Body of pancreas (tissue), 4 donors: ENCODE measurements around the gene SMTNL2. TPM values are rescaled to one million over a fixed set of nuclear protein-coding genes. Genes with fewer than 3 reads are reported as not detected.

Experiments used
- ATAC-seq: fragments of 150-250 bp; one replicate; pipeline ENCODE4 v1.9.1; 2016
- DNase-seq, 4 donors: peaks; one replicate each; pipeline ENCODE4 v3.0.0-alpha.2; 2019
- H3K27ac ChIP-seq, 4 donors: fragments of 200-600 bp; sonication (generic); 1 replicate in 3 of 4; 2 replicates in 1 of 4; pipeline versions ENCODE4 v1.5.1 to v1.6.1; 2016 to 2019; ENCODE audit warnings: mild to moderate bottlenecking in 1 of 4, mixed read lengths in 1 of 4, moderate library complexity in 1 of 4
- H3K27me3 ChIP-seq, 2 donors: fragments of 200-600 bp; sonication (generic); one replicate each; pipeline ENCODE4 v1.6.0; 2016; ENCODE audit warnings: mild to moderate bottlenecking in 1 of 2
- H3K36me3 ChIP-seq, 2 donors: fragments of 200-600 bp; sonication (generic); replicated peaks in 1 of 2; 2 replicates each; pipeline ENCODE4 v1.5.1; 2016; ENCODE audit warnings: low read depth in 2 of 2; ENCODE audit not compliant: insufficient read depth in 1 of 2
- H3K4me1 ChIP-seq: fragments of 200-600 bp; sonication (generic); one replicate; pipeline ENCODE4 v1.6.0; 2016
- H3K4me3 ChIP-seq, 2 donors: fragments of 200-600 bp; sonication (generic); 1 replicate in 1 of 2; 2 replicates in 1 of 2; pipeline ENCODE4 v1.5.1; 2016 to 2019
- H3K9me3 ChIP-seq, 3 donors: fragments of 200-600 bp; sonication (generic); 1 replicate in 2 of 3; 2 replicates in 1 of 3; pipeline ENCODE4 v1.5.1; 2016
- CTCF ChIP-seq, 7 experiments: fragments of 450-650 bp in 4 of 7; fragments of 200-600 bp in 3 of 7; sonication (generic) in 3 of 7; IDR thresholded peaks; one replicate each; pipeline ENCODE4 v1.5.1; 2016 to 2019; ENCODE audit warnings: antibody characterized with exemption in 7 of 7
- POLR2A ChIP-seq, 3 donors: fragments of 450-650 bp; IDR thresholded peaks; one replicate each; pipeline ENCODE4 v1.6.1; 2016; ENCODE audit warnings: antibody characterized with exemption in 3 of 3, mild to moderate bottlenecking in 2 of 3
- WGBS, 2 donors: methylation state at CpG; one replicate each; pipeline ENCODE4 v1.1.5; 2017; 5-methylcytosine and 5-hydroxymethylcytosine counted together
- intact Hi-C: fragments of 100-400 bp; cut with DNase I; formaldehyde crosslinking; loops from one replicate; pipeline ENCODE4 v1.15.1; 2023
- total RNA-seq, 2 donors: library from RNA; depleted of rRNA; stranded (reverse); fragments of >200 nt; gene quantifications; one replicate each; pipeline ENCODE4 v1.1.0, GENCODE V29; 2016

Gene SMTNL2
- total RNA-seq, 2 donors from 2014 or later: 0.33 to 0.78 TPM

- no peaks in the 10 kb centered on the region for H3K9me3 ChIP-seq
- DNase-seq (no peak), ATAC-seq (no peak)
- intact Hi-C loops: no loop called here
- TF ChIP-seq POLR2A (IDR thresholded peaks at IDR 0.05): no peak
- no peak for TF ChIP-seq CTCF (IDR thresholded peaks at IDR 0.05)
- WGBS, 2 donors: 40 to 78% methylated on average over 1 to 7 of the region's 7 CpGs
- H3K27me3 ChIP-seq: peaks cover 0 to 24% of the 10 kb centered on the region in 2 donors
- H3K4me1 ChIP-seq: peaks cover 16% of the 10 kb centered on the region
- no peaks in the 10 kb centered on the region for H3K36me3 ChIP-seq
- H3K4me3 ChIP-seq: no peak overlapping the region
- no peak overlapping the region for H3K27ac ChIP-seq
Measured at GRCh38 chr17:4585638-4585994, 1.3 kb downstream of the SMTNL2 start.

- ATAC-seq: no peak
- intact Hi-C loops: no loop called here
- H3K9me3 ChIP-seq: no peaks in the 10 kb centered on the region
- H3K4me1 ChIP-seq: peaks cover 16% of the 10 kb centered on the region
- 72 to 79% methylated on average over 9 of the region's 9 CpGs for WGBS, 2 donors
- H3K27ac ChIP-seq: no peak overlapping the region
- TF ChIP-seq CTCF (IDR thresholded peaks at IDR 0.05) (no peak), POLR2A (IDR thresholded peaks at IDR 0.05) (no peak)
- no peak overlapping the region for H3K4me3 ChIP-seq
- DNase-seq: no peak
- peaks cover 0 to 24% of the 10 kb centered on the region in 2 donors for H3K27me3 ChIP-seq
- H3K36me3 ChIP-seq: no peaks in the 10 kb centered on the region
Measured at GRCh38 chr17:4586043-4586442, 1.7 kb downstream of the SMTNL2 start.

- Histone ChIP-seq H3K9me3 (no peaks in the 10 kb centered on the region), H3K4me1 (peaks cover 16% of the 10 kb centered on the region), H3K4me3 (no peak overlapping the region), H3K36me3 (no peaks in the 10 kb centered on the region), H3K27ac (no peak overlapping the region), H3K27me3 (peaks cover 0 to 24% of the 10 kb centered on the region in 2 donors)
- no peak for DNase-seq
- no peak for ATAC-seq
- intact Hi-C loops: no loop called here
- TF ChIP-seq POLR2A (IDR thresholded peaks at IDR 0.05): no peak
- TF ChIP-seq CTCF (IDR thresholded peaks at IDR 0.05): no peak
- 89 to 100% methylated on average over 1 to 7 of the region's 7 CpGs for WGBS, 2 donors
Measured at GRCh38 chr17:4587195-4587594, 2.9 kb downstream of the SMTNL2 start.

DNA sequence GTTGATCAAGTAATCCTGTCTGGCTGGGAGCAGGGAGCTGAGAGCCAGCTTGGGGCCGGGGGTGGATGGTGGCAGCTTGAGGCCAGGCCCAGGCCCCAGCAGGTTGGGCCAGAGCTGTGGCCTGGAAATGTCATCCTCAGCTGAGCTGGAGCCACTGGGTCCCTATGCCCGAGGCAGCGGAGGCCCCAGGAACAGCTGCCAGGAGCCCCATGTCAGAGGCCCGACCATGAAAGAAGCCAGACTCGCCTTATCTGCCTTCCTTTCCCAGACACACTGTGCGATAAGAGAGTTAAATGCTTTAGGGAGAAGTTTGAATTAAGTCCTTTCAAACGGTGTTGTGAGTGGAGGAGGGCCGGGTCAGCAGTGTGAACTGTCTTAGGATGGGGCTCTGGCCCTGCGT lies 3.5 kb downstream of the SMTNL2 start:
- Histone ChIP-seq H3K4me3 (no peak overlapping the region), H3K9me3 (no peaks in the 10 kb centered on the region), H3K4me1 (peaks cover 16% of the 10 kb centered on the region), H3K27me3 (peaks cover 0 to 21% of the 10 kb centered on the region in 2 donors), H3K36me3 (no peaks in the 10 kb centered on the region), H3K27ac (no peak overlapping the region)
- DNase-seq (no peak), ATAC-seq (no peak)
- intact Hi-C loops: no loop called here
- WGBS, 2 donors: 52 to 69% methylated on average over 9 of the region's 9 CpGs
- no peak for TF ChIP-seq POLR2A (IDR thresholded peaks at IDR 0.05)
- no peak for TF ChIP-seq CTCF (IDR thresholded peaks at IDR 0.05)

DNA sequence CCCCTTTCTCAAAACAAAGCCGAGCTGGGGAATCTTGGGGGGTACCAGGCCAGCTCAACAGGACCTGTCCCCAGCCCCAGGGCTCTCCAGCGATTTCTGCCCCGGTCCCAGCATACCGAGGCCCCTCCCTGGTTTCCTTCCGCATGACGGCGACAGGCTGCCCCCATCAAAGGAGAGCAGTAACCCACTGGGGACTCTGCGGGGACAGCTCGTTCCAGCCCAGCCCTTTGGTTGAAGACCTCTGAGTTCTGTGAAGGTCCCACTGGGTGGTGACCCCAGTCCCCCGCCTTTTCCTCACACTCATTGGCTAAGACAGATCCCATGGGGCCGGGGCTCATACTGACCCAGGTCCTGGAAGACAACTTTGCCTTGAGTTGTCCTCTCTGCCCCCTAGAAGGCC lies 4.1 kb downstream of the SMTNL2 start:
- no peak overlapping the region for H3K4me3 ChIP-seq
- WGBS, 2 donors: 80 to 81% methylated on average over 11 of the region's 11 CpGs
- peaks cover 0 to 16% of the 10 kb centered on the region in 2 donors for H3K27me3 ChIP-seq
- TF ChIP-seq CTCF (IDR thresholded peaks at IDR 0.05) (no peak), POLR2A (IDR thresholded peaks at IDR 0.05) (no peak)
- H3K9me3 ChIP-seq: no peaks in the 10 kb centered on the region
- DNase-seq (no peak), ATAC-seq (no peak)
- H3K4me1 ChIP-seq: peaks cover 16% of the 10 kb centered on the region
- H3K36me3 ChIP-seq: no peaks in the 10 kb centered on the region
- intact Hi-C loops: no loop called here
- H3K27ac ChIP-seq: no peak overlapping the region
